Measurements from ENCODE around the gene KHSRP. TPM values are rescaled to one million over a fixed set of nuclear protein-coding genes. Genes with fewer than 3 reads are reported as not detected.

The KHSRP gene
- total RNA-seq, 1 donor from 2014 or later, result 65.2 TPM

DNA sequence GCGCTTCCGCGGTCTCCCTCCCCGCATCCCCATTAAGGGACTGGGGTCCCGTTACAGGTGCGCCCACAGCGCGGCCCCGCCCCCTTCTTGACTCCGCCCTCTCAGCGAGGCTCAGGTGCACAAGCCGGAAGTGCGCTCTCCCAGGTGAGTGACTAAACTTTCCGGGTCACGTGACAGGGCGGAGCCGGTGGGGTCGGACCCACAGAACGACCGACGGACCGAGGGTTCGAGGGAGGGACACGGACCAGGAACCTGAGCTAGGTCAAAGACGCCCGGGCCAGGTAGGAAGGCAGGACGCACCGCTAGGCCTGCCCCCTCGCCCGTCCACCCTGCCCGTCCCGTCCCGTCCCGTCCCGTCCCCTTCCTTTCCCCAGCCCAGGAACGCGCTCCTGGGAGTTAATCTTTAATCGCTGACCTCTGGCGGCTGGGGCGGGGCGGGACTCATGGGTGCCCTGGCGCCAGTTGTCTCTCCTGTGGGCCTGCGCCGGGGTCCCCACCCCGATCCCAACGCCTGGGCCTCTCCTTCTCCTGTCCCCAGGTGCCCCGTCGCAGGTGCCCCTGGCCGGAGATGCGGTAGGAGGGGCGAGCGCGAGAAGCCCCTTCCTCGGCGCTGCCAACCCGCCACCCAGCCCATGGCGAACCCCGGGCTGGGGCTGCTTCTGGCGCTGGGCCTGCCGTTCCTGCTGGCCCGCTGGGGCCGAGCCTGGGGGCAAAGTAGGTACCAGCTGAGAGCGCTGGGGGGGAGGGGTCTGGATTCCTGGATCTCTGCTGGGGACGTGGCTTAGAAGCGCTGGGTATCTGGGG is 39.7 kb upstream of the KHSRP start, which contains the start of gene CRB3:
Gene CRB3 (plus strand): TSS at position 202 of the 804 bp plus-strand sequence. CDS start 431 bp downstream, at position 633.
- Histone ChIP-seq H3K9me3 (ENCODE audit: control insufficient read depth in 3 of 3, low read length in 3 of 3) (no peaks in the 10 kb centered on the region), H3K4me3 (ENCODE audit: low read length in 3 of 3) (no peak within 1 kb of the TSS), H3K27me3 (ENCODE audit: control insufficient read depth in 3 of 3, insufficient read depth in 3 of 3, low read length in 3 of 3) (peaks cover 18 to 28% (median 20%) of the 10 kb centered on the region in 3 donors), H3K36me3 (ENCODE audit: control insufficient read depth in 3 of 3, insufficient read depth in 3 of 3, low read length in 3 of 3) (no peaks in the 10 kb centered on the region), H3K27ac (ENCODE audit: low read depth, low read length) (no peak within 1 kb of the TSS), H3K4me1 (ENCODE audit: control insufficient read depth in 3 of 3, insufficient read depth in 3 of 3, low read length in 3 of 3) (peaks cover 4 to 8% (median 7%) of the 10 kb centered on the region in 3 donors), H3K9ac (ENCODE audit: low read depth in 1 of 3, low read length in 3 of 3) (no peak within 1 kb of the TSS)

DNA sequence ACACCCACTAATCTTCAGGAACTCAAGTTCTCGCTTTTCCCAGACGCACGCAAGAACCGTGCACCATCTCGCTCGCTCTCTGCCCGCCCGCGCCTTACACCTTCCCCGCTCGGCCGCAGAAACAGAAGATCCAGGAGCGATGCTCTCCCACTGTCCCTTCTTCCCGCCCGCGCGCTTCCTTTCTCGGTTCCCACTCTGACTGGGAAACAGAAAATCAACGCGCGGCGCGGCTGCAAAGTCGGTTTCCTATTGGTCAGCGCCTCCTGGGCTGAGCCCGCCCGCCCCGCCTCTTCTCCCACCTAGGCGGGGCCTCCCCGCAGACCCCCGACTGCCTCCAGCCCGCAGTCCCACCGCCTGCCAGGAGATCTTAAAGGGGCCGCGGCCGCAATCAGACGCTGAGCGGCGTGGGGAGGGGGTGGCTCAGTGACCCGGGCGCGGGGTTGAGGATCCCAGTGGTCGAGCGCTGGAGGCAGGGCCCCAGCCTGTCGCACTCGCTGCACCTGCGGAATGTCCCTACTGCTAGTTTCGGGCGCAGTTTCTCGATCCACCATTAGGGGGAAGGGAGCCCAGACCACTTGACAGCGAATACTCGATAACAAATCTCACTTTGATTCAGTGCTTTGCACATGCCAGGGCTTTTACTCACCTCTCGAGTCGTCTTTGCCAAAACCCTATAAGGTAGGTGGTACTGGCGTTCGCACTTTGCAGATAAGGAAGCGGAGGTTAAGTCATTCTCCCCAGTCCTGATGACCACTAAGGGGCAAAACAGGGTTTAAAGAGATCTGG is 35.7 kb upstream of the KHSRP start:
- peak overlapping the region; percentile 79 to 93 (median 87) for H3K4me3 ChIP-seq (ENCODE audit: low read length in 3 of 3)
- peaks cover 14 to 20% (median 18%) of the 10 kb centered on the region in 3 donors for H3K4me1 ChIP-seq (ENCODE audit: control insufficient read depth in 3 of 3, insufficient read depth in 3 of 3, low read length in 3 of 3)
- H3K27me3 ChIP-seq (ENCODE audit: control insufficient read depth in 3 of 3, insufficient read depth in 3 of 3, low read length in 3 of 3), result peaks cover 16 to 17% (median 16%) of the 10 kb centered on the region in 3 donors
- H3K9me3 ChIP-seq (ENCODE audit: control insufficient read depth in 3 of 3, low read length in 3 of 3), result no peaks in the 10 kb centered on the region
- H3K36me3 ChIP-seq (ENCODE audit: control insufficient read depth in 3 of 3, insufficient read depth in 3 of 3, low read length in 3 of 3), result peaks cover 4 to 12% (median 7%) of the 10 kb centered on the region in 3 donors
- peak overlapping the region; percentile 81 to 91 (median 85) for H3K9ac ChIP-seq (ENCODE audit: low read depth in 1 of 3, low read length in 3 of 3)
- no peak overlapping the region for H3K27ac ChIP-seq (ENCODE audit: low read depth, low read length)

DNA sequence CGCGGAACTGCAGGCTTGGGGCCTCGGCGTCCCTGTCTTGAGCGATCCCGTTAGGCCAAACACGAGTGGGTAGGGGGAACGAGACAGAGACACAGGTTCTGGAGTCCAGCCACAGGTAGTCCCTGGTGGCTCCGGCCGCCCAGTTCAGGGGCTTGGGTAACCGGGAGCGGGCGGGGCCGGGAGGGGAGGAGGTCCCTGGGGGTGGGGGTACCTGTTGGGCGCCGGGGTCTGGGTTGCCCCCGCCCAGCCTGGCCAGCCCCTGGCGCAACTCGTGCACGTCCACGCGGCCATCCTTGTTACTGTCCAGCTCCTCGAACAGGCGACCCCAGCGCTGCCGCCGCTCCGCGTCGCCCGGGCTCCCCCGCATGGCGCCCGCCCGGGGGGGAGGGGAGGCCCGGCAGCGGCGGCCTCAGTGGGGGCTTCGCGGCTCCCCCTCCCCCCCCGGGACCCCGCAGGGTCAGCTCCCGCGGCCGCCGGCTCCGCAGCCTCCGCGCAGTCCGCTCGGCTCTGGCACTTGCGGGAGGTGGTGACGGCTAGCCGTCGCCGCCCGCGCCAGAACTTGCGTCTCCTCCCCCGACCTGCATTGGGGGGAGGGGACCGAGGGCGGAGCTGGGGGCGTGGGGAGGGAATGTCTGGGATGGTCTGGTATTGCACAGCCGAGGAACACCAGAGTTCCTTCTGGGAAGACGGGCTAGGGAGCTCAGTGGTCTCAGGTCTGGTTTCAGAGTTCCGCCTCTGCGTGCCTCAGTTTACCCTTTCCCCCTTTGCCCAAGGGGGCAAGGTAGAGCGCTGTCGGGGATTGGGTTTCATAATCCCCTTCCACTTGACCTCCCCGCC is 34.9 kb upstream of the KHSRP start, which contains the start of gene SLC25A23:
Gene SLC25A23 (minus strand): TSS at position 531 of the 837 bp plus-strand sequence. CDS start 164 bp downstream, at position 367.
- Histone ChIP-seq H3K9ac (ENCODE audit: low read depth in 1 of 3, low read length in 3 of 3) (peak within 1 kb of the TSS; percentile 81 to 91 (median 85)), H3K9me3 (ENCODE audit: control insufficient read depth in 3 of 3, low read length in 3 of 3) (no peaks in the 10 kb centered on the region)

DNA sequence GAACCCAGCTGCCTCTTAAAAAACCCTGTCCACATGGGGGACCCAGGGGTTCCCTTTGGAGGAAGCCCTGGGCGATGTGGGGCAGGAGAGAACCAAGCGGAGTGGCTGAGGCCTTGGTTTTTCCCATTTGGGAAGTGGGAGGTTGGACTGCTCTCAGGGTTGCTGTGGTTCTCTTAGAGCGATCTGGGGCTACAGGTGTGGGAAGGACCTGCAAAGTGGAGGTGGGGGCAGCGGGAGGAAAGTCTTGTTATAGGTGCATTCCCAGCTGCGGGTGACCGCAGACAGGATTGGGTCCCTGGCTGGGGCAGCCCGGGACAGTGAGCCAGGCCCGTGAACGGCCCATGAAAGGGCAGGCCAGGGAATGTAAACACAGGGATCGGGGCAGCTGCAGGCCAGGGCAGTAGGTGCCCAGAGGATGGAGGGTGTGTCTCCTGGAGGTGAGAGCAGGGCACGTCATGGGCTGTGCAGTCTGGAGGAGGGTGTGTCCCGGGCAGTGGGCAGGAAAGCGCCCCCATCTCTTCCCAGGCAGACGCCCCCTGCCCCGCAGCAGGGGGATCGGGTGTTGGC is 34.2 kb upstream of the KHSRP start:
- Histone ChIP-seq H3K9ac (ENCODE audit: low read depth in 1 of 3, low read length in 3 of 3) (peak overlapping the region; percentile 61 to 91 (median 64)), H3K27me3 (ENCODE audit: control insufficient read depth in 3 of 3, insufficient read depth in 3 of 3, low read length in 3 of 3) (peaks cover 1 to 2% (median 2%) of the 10 kb centered on the region in 3 donors), H3K36me3 (ENCODE audit: control insufficient read depth in 3 of 3, insufficient read depth in 3 of 3, low read length in 3 of 3) (peaks cover 18 to 27% (median 21%) of the 10 kb centered on the region in 3 donors), H3K9me3 (ENCODE audit: control insufficient read depth in 3 of 3, low read length in 3 of 3) (peaks cover 0 to 5% (median 3%) of the 10 kb centered on the region in 3 donors), H3K4me1 (ENCODE audit: control insufficient read depth in 3 of 3, insufficient read depth in 3 of 3, low read length in 3 of 3) (peaks cover 14 to 18% (median 18%) of the 10 kb centered on the region in 3 donors), H3K27ac (ENCODE audit: low read depth, low read length) (no peak overlapping the region), H3K4me3 (ENCODE audit: low read length in 3 of 3) (peak overlapping the region; percentile 68 to 93 (median 79))

More for the DNA sequence above, 34.9 kb upstream of the KHSRP start, which contains the start of gene SLC25A23:
- H3K4me3 ChIP-seq (ENCODE audit: low read length in 3 of 3), result peak within 1 kb of the TSS; percentile 79 to 93 (median 87)
- peaks cover 14 to 20% (median 18%) of the 10 kb centered on the region in 3 donors for H3K4me1 ChIP-seq (ENCODE audit: control insufficient read depth in 3 of 3, insufficient read depth in 3 of 3, low read length in 3 of 3)
- H3K27me3 ChIP-seq (ENCODE audit: control insufficient read depth in 3 of 3, insufficient read depth in 3 of 3, low read length in 3 of 3), result peaks cover 8 to 9% (median 9%) of the 10 kb centered on the region in 3 donors
- H3K36me3 ChIP-seq (ENCODE audit: control insufficient read depth in 3 of 3, insufficient read depth in 3 of 3, low read length in 3 of 3), result peaks cover 11 to 20% (median 14%) of the 10 kb centered on the region in 3 donors
- no peak within 1 kb of the TSS for H3K27ac ChIP-seq (ENCODE audit: low read depth, low read length)

DNA sequence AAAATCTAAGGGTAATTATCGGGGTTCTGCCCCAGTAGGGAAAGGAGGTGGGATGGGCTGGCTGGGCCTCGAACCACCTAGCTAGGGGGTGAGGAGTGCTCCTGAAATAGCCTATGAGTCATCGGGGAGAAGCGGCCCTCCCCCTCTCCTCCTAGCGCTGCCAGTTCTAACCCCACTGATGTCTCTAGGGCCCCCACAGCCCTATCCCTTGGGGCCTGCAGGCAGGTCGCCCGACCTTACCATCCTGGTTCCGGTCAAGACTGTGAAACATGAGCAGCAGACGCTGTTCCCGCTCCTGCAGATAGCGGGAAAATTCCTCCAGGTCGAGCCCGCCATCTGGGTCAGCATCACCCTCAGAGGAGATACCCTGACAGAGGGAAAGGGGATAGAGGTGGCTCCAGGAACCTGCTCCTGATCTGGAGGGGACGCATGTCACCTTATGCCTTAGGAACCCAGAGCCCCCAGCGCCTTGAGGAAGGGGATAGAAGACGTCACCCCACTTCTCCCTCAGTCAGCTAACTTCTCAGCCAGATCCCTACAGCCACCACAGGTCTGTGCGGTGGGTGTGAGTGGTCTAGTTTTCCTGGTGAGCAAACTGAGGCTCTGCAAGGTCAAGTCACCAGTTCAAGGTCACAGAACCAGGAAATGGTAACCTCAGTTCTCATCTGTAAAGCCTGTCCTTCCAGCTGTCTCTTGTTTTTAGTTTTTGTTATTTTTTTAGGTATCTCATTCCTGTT is 33.5 kb upstream of the KHSRP start:
- H3K4me1 ChIP-seq (ENCODE audit: control insufficient read depth in 3 of 3, insufficient read depth in 3 of 3, low read length in 3 of 3), result peaks cover 14 to 18% (median 17%) of the 10 kb centered on the region in 3 donors
- no peak overlapping the region for H3K27ac ChIP-seq (ENCODE audit: low read depth, low read length)
- peak overlapping the region in 1 of 3 donors; percentile 79 for H3K4me3 ChIP-seq (ENCODE audit: low read length in 3 of 3)
- H3K27me3 ChIP-seq (ENCODE audit: control insufficient read depth in 3 of 3, insufficient read depth in 3 of 3, low read length in 3 of 3), result no peaks in the 10 kb centered on the region
- peaks cover 0 to 5% (median 3%) of the 10 kb centered on the region in 3 donors for H3K9me3 ChIP-seq (ENCODE audit: control insufficient read depth in 3 of 3, low read length in 3 of 3)
- peak overlapping the region in 2 of 3 donors; percentile 64 to 91 for H3K9ac ChIP-seq (ENCODE audit: low read depth in 1 of 3, low read length in 3 of 3)
- H3K36me3 ChIP-seq (ENCODE audit: control insufficient read depth in 3 of 3, insufficient read depth in 3 of 3, low read length in 3 of 3), result peaks cover 19 to 31% (median 25%) of the 10 kb centered on the region in 3 donors

DNA sequence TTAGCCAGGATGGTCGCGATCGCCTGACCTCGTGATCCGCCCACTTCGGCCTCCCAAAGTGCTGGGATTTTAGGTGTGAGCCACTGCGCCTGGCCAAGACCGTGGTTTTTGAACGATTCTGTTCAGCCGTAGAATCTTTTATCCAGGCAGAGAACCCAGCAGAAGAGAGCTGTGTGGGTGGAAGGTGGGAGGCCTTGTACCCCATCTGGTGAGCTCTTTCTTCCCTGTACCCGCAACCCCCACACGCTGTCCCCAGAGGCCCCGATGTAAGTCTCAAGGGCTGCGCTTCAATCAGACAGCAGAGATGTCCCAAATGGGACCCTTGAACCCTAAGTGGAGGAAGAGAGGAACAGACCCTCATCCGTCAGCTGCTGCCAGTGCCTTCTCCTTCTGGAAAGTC is 31.3 kb upstream of the KHSRP start:
- H3K4me3 ChIP-seq (ENCODE audit: low read length in 3 of 3), result no peak overlapping the region
- no peaks in the 10 kb centered on the region for H3K27me3 ChIP-seq (ENCODE audit: control insufficient read depth in 3 of 3, insufficient read depth in 3 of 3, low read length in 3 of 3)
- H3K27ac ChIP-seq (ENCODE audit: low read depth, low read length), result no peak overlapping the region
- peaks cover 14 to 18% (median 17%) of the 10 kb centered on the region in 3 donors for H3K4me1 ChIP-seq (ENCODE audit: control insufficient read depth in 3 of 3, insufficient read depth in 3 of 3, low read length in 3 of 3)
- H3K9me3 ChIP-seq (ENCODE audit: control insufficient read depth in 3 of 3, low read length in 3 of 3), result peaks cover 0 to 5% (median 3%) of the 10 kb centered on the region in 3 donors
- no peak overlapping the region for H3K9ac ChIP-seq (ENCODE audit: low read depth in 1 of 3, low read length in 3 of 3)
- H3K36me3 ChIP-seq (ENCODE audit: control insufficient read depth in 3 of 3, insufficient read depth in 3 of 3, low read length in 3 of 3), result peaks cover 35 to 38% (median 36%) of the 10 kb centered on the region in 3 donors

DNA sequence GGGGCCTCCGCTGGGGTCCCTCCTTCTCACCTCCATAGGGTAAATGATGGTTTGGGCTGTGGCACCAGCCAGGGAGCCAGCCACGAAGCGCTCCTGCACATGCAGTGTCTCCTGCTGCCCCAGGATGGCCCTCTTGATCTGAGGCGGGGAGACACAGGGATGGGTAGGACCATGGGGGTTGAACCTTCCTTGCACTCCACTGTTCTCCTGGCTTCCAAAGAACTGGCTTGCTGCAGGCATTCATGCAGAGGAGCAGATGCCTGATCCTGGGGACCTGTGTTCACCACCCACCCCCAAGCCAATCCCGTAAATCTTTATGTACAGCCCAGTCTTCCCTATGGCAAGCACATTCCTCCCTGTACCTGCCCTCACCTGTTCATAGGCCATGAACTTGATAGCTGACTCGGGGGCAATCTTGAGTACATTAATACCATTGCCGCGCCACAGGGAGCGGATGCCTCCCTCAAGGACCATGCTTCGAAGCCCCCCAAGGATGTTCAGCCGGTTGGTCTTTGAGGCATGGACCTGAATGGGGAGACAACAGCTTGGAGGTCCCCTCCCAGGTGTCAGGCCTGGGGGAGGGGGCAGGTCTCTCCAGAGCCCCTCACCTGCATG is 29.4 kb upstream of the KHSRP start:
- H3K27me3 ChIP-seq (ENCODE audit: control insufficient read depth in 3 of 3, insufficient read depth in 3 of 3, low read length in 3 of 3), result no peaks in the 10 kb centered on the region
- H3K4me3 ChIP-seq (ENCODE audit: low read length in 3 of 3), result no peak overlapping the region
- peaks cover 10 to 12% (median 10%) of the 10 kb centered on the region in 3 donors for H3K4me1 ChIP-seq (ENCODE audit: control insufficient read depth in 3 of 3, insufficient read depth in 3 of 3, low read length in 3 of 3)
- H3K27ac ChIP-seq (ENCODE audit: low read depth, low read length), result no peak overlapping the region
- H3K36me3 ChIP-seq (ENCODE audit: control insufficient read depth in 3 of 3, insufficient read depth in 3 of 3, low read length in 3 of 3), result peaks cover 36 to 45% (median 41%) of the 10 kb centered on the region in 3 donors
- peaks cover 0 to 5% (median 3%) of the 10 kb centered on the region in 3 donors for H3K9me3 ChIP-seq (ENCODE audit: control insufficient read depth in 3 of 3, low read length in 3 of 3)
- H3K9ac ChIP-seq (ENCODE audit: low read depth in 1 of 3, low read length in 3 of 3), result no peak overlapping the region

DNA sequence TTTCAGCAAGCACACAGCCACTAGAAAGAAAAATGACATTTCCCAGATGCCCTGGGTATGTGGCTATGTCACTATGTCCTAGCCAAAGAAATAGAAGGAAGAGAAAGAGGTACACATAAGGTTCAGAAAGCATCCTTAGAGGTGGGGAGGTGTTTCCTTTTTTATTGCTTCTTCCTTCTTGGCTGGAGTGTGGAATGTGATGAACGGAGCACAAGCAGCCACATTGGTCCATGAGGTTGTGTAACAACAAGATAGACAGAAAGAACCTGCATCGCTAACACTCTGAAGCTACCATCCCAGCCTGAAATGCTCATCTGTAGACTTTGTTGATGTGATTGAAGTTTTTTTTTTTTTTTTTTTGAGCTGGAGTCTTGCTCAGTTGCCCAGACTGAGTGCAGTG is 28.3 kb upstream of the KHSRP start:
- H3K4me1 ChIP-seq (ENCODE audit: control insufficient read depth in 3 of 3, insufficient read depth in 3 of 3, low read length in 3 of 3), result peaks cover 0 to 1% (median 0%) of the 10 kb centered on the region in 3 donors
- H3K36me3 ChIP-seq (ENCODE audit: control insufficient read depth in 3 of 3, insufficient read depth in 3 of 3, low read length in 3 of 3), result peaks cover 36 to 45% (median 40%) of the 10 kb centered on the region in 3 donors
- peaks cover 0 to 5% (median 3%) of the 10 kb centered on the region in 3 donors for H3K9me3 ChIP-seq (ENCODE audit: control insufficient read depth in 3 of 3, low read length in 3 of 3)
- no peak overlapping the region for H3K9ac ChIP-seq (ENCODE audit: low read depth in 1 of 3, low read length in 3 of 3)
- no peak overlapping the region for H3K27ac ChIP-seq (ENCODE audit: low read depth, low read length)
- no peak overlapping the region for H3K4me3 ChIP-seq (ENCODE audit: low read length in 3 of 3)
- H3K27me3 ChIP-seq (ENCODE audit: control insufficient read depth in 3 of 3, insufficient read depth in 3 of 3, low read length in 3 of 3), result no peaks in the 10 kb centered on the region

Measured in skeletal muscle tissue (tissue), 4 donors.